ENCODE measurements around the gene NCCRP1.

GRCh38 chr19:39171479-39172465, 25.0 kb upstream of the NCCRP1 start:
- TF ChIP-seq, protein P1, sequence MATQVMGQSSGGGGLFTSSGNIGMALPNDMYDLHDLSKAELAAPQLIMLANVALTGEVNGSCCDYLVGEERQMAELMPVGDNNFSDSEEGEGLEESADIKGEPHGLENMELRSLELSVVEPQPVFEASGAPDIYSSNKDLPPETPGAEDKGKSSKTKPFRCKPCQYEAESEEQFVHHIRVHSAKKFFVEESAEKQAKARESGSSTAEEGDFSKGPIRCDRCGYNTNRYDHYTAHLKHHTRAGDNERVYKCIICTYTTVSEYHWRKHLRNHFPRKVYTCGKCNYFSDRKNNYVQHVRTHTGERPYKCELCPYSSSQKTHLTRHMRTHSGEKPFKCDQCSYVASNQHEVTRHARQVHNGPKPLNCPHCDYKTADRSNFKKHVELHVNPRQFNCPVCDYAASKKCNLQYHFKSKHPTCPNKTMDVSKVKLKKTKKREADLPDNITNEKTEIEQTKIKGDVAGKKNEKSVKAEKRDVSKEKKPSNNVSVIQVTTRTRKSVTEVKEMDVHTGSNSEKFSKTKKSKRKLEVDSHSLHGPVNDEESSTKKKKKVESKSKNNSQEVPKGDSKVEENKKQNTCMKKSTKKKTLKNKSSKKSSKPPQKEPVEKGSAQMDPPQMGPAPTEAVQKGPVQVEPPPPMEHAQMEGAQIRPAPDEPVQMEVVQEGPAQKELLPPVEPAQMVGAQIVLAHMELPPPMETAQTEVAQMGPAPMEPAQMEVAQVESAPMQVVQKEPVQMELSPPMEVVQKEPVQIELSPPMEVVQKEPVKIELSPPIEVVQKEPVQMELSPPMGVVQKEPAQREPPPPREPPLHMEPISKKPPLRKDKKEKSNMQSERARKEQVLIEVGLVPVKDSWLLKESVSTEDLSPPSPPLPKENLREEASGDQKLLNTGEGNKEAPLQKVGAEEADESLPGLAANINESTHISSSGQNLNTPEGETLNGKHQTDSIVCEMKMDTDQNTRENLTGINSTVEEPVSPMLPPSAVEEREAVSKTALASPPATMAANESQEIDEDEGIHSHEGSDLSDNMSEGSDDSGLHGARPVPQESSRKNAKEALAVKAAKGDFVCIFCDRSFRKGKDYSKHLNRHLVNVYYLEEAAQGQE (IDR thresholded peaks at IDR 0.05; ENCODE audit: low read depth) = no peak
- TF ChIP-seq EP300 (IDR thresholded peaks at IDR 0.05; ENCODE audit: borderline replicate concordance) (no peak), USF1 (IDR thresholded peaks at IDR 0.05) (no peak), EGR1 (IDR thresholded peaks at IDR 0.05) (no peak), YY1 (IDR thresholded peaks at IDR 0.05; ENCODE audit: low read depth) (no peak), TAF1 (IDR thresholded peaks at IDR 0.05; ENCODE audit: low read depth) (no peak), RAD21 (IDR thresholded peaks at IDR 0.05; ENCODE audit: low read depth) (no peak), NFIC (IDR thresholded peaks at IDR 0.05) (no peak), CEBPB (IDR thresholded peaks at IDR 0.05) (no peak)
- TF ChIP-seq, protein P2, sequence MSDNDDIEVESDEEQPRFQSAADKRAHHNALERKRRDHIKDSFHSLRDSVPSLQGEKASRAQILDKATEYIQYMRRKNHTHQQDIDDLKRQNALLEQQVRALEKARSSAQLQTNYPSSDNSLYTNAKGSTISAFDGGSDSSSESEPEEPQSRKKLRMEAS (IDR thresholded peaks at IDR 0.05) = no peak
